BLaER1 (cell line): ENCODE data around the gene KRT75.

Source experiments
- H3K27ac ChIP-seq: shearing (Covaris generic); formaldehyde crosslinking; 2 replicates; pipeline ENCODE4 v1.8.1; 2022
- H3K27me3 ChIP-seq: shearing (Covaris generic); formaldehyde crosslinking; 2 replicates; pipeline ENCODE4 v1.8.1; 2022
- H3K36me3 ChIP-seq: shearing (Covaris generic); formaldehyde crosslinking; 2 replicates; pipeline ENCODE4 v1.8.1; 2022
- H3K4me1 ChIP-seq: shearing (Covaris generic); formaldehyde crosslinking; 2 replicates; pipeline ENCODE4 v1.8.1; 2022
- H3K4me2 ChIP-seq: shearing (Covaris generic); formaldehyde crosslinking; 2 replicates; pipeline ENCODE4 v1.8.1; 2022
- H3K4me3 ChIP-seq: shearing (Covaris generic); formaldehyde crosslinking; 2 replicates; pipeline ENCODE4 v1.8.1; 2022
- H3K9ac ChIP-seq: shearing (Covaris generic); formaldehyde crosslinking; 2 replicates; pipeline ENCODE4 v1.8.1; 2022
- H3K9me3 ChIP-seq: shearing (Covaris generic); formaldehyde crosslinking; 2 replicates; pipeline ENCODE4 v1.8.1; 2022
- H4K20me1 ChIP-seq: shearing (Covaris generic); formaldehyde crosslinking; 2 replicates; pipeline ENCODE4 v1.8.1; 2022
- Cebpa-rat ChIP-seq: shearing (Covaris generic); IDR thresholded peaks from 2 replicates; pipeline ENCODE4 v1.8.1; 2022

KRT75 gene

GRCh38 chr12:52441320-52441911 lies 7.2 kb upstream of the KRT75 start:
- no peak overlapping the region for H3K4me3 ChIP-seq
- no peaks in the 10 kb centered on the region for H3K9me3 ChIP-seq
- no peaks in the 10 kb centered on the region for H3K4me1 ChIP-seq
- H3K4me2 ChIP-seq: no peak overlapping the region
- H3K9ac ChIP-seq: no peak overlapping the region
- no peaks in the 10 kb centered on the region for H3K27me3 ChIP-seq
- H4K20me1 ChIP-seq: no peaks in the 10 kb centered on the region
- TF ChIP-seq Cebpa-rat: no peak
- H3K27ac ChIP-seq: no peak overlapping the region
- no peaks in the 10 kb centered on the region for H3K36me3 ChIP-seq

GRCh38 chr12:52440821-52441319 lies 6.7 kb upstream of the KRT75 start:
- Histone ChIP-seq H3K9ac (no peak overlapping the region), H4K20me1 (no peaks in the 10 kb centered on the region), H3K27me3 (no peaks in the 10 kb centered on the region), H3K4me3 (no peak overlapping the region), H3K4me1 (no peaks in the 10 kb centered on the region), H3K27ac (no peak overlapping the region), H3K36me3 (no peaks in the 10 kb centered on the region), H3K9me3 (no peaks in the 10 kb centered on the region), H3K4me2 (no peak overlapping the region)
- TF ChIP-seq Cebpa-rat: no peak

GRCh38 chr12:52439845-52440244 lies 5.7 kb upstream of the KRT75 start:
- Histone ChIP-seq H3K36me3 (no peaks in the 10 kb centered on the region), H3K27ac (no peak overlapping the region), H4K20me1 (no peaks in the 10 kb centered on the region), H3K4me3 (no peak overlapping the region), H3K27me3 (no peaks in the 10 kb centered on the region), H3K9me3 (no peaks in the 10 kb centered on the region), H3K4me2 (no peak overlapping the region), H3K9ac (no peak overlapping the region), H3K4me1 (no peaks in the 10 kb centered on the region)
- no peak for TF ChIP-seq Cebpa-rat

- Histone ChIP-seq H3K9ac (no peak overlapping the region), H3K36me3 (no peaks in the 10 kb centered on the region), H3K27ac (no peak overlapping the region), H4K20me1 (no peaks in the 10 kb centered on the region), H3K4me3 (no peak overlapping the region), H3K9me3 (no peaks in the 10 kb centered on the region), H3K4me2 (no peak overlapping the region), H3K27me3 (no peaks in the 10 kb centered on the region), H3K4me1 (no peaks in the 10 kb centered on the region)
- no peak for TF ChIP-seq Cebpa-rat
Observed at GRCh38 chr12:52439420-52439819, 5.2 kb upstream of the KRT75 start.

- no peak overlapping the region for H3K4me3 ChIP-seq
- H3K36me3 ChIP-seq: no peaks in the 10 kb centered on the region
- no peak overlapping the region for H3K9ac ChIP-seq
- no peak overlapping the region for H3K4me2 ChIP-seq
- H4K20me1 ChIP-seq: no peaks in the 10 kb centered on the region
- H3K9me3 ChIP-seq: no peaks in the 10 kb centered on the region
- no peaks in the 10 kb centered on the region for H3K27me3 ChIP-seq
- no peaks in the 10 kb centered on the region for H3K4me1 ChIP-seq
- TF ChIP-seq Cebpa-rat: no peak
- no peak overlapping the region for H3K27ac ChIP-seq
Observed at GRCh38 chr12:52438305-52439301, 4.4 kb upstream of the KRT75 start.

- H3K9ac ChIP-seq: no peak overlapping the region
- H3K4me2 ChIP-seq: no peak overlapping the region
- H3K4me3 ChIP-seq: no peak overlapping the region
- no peaks in the 10 kb centered on the region for H3K4me1 ChIP-seq
- TF ChIP-seq Cebpa-rat: no peak
- no peaks in the 10 kb centered on the region for H4K20me1 ChIP-seq
- H3K36me3 ChIP-seq: no peaks in the 10 kb centered on the region
- no peaks in the 10 kb centered on the region for H3K9me3 ChIP-seq
- H3K27ac ChIP-seq: no peak overlapping the region
- H3K27me3 ChIP-seq: no peaks in the 10 kb centered on the region
Observed at GRCh38 chr12:52437508-52437907, 3.3 kb upstream of the KRT75 start.

- no peaks in the 10 kb centered on the region for H3K9me3 ChIP-seq
- H3K36me3 ChIP-seq: no peaks in the 10 kb centered on the region
- no peak for TF ChIP-seq Cebpa-rat
- no peak overlapping the region for H3K27ac ChIP-seq
- H3K4me3 ChIP-seq: no peak overlapping the region
- no peaks in the 10 kb centered on the region for H3K4me1 ChIP-seq
- H4K20me1 ChIP-seq: no peaks in the 10 kb centered on the region
- no peaks in the 10 kb centered on the region for H3K27me3 ChIP-seq
- H3K9ac ChIP-seq: no peak overlapping the region
- H3K4me2 ChIP-seq: no peak overlapping the region
Observed at GRCh38 chr12:52436828-52437474, 2.8 kb upstream of the KRT75 start.

- no peaks in the 10 kb centered on the region for H3K36me3 ChIP-seq
- no peak for TF ChIP-seq Cebpa-rat
- no peaks in the 10 kb centered on the region for H3K9me3 ChIP-seq
- H3K9ac ChIP-seq: no peak overlapping the region
- no peaks in the 10 kb centered on the region for H3K4me1 ChIP-seq
- no peaks in the 10 kb centered on the region for H3K27me3 ChIP-seq
- H3K27ac ChIP-seq: no peak overlapping the region
- no peak overlapping the region for H3K4me3 ChIP-seq
- no peak overlapping the region for H3K4me2 ChIP-seq
- no peaks in the 10 kb centered on the region for H4K20me1 ChIP-seq
Observed at GRCh38 chr12:52436000-52436827, 2.0 kb upstream of the KRT75 start.

- TF ChIP-seq Cebpa-rat: no peak
- no peak overlapping the region for H3K4me2 ChIP-seq
- no peaks in the 10 kb centered on the region for H3K4me1 ChIP-seq
- no peaks in the 10 kb centered on the region for H3K9me3 ChIP-seq
- no peak overlapping the region for H3K27ac ChIP-seq
- H3K9ac ChIP-seq: no peak overlapping the region
- H3K27me3 ChIP-seq: no peaks in the 10 kb centered on the region
- no peaks in the 10 kb centered on the region for H3K36me3 ChIP-seq
- H4K20me1 ChIP-seq: no peaks in the 10 kb centered on the region
- H3K4me3 ChIP-seq: no peak overlapping the region
Observed at GRCh38 chr12:52435659-52435999, 1.5 kb upstream of the KRT75 start.
